ENCODE results near the gene NRDC.
"Not testable (repeated sequence)": the region's sequence is repeated elsewhere in the genome, so short reads cannot be mapped to it uniquely, and the experiment has no call there.

Gene NRDC

DNA sequence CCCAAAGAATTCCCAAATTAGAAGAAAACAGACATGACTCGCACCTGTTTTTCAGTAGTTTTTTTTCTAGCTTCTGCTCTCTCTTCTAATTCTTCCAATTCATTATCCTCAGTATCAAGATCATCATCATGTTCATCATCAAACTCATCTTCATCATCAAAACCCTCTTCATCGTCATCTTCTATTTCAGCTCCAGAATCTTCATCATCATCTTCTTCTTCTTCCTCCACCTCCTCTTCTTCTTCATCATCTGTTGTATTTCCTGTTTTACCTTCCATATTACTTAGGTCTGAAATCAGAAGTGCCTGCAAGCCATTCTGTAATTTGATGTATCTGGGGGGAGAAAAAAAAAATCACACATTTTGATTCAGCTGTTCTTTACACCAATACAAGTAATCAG is 38.3 kb downstream of the NRDC start:
- peaks cover 49% of the 10 kb centered on the region for H3K36me3 ChIP-seq
- TF ChIP-seq CTCF (IDR thresholded peaks at IDR 0.05), result no peak
- H3K4me3 ChIP-seq (ENCODE audit: low read depth in 1 of 2, low read length in 1 of 2), result no peak overlapping the region
- H3K27me3 ChIP-seq, result no peaks in the 10 kb centered on the region
- no peak overlapping the region for H3K27ac ChIP-seq
- H3K4me1 ChIP-seq (ENCODE audit: control insufficient read depth in 1 of 2, insufficient read depth in 1 of 2, low read depth in 1 of 2, low read length in 1 of 2), result peaks cover 0 to 4% of the 10 kb centered on the region in 2 experiments
- H3K9me3 ChIP-seq, result no peaks in the 10 kb centered on the region

DNA sequence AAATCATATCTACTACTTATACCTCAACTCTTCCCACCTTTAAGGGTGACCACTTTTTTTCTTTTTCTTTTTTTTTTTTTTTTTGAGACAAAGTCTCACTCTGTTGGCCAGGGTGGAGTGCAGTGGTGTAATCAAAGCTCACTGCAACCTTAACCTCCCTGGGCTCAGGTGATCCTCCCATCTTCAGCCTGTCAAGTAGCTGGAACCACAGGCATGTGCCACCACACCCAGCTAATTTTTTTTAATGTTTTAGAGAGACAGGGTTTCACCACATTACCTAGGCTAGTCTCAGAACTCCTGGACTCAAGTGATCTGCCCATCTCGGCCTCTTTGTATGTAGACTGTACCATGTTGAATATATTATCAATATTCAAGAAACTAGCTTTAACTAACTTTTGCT is 39.4 kb downstream of the NRDC start:
- no peaks in the 10 kb centered on the region for H3K27me3 ChIP-seq
- TF ChIP-seq CTCF (IDR thresholded peaks at IDR 0.05), result no peak
- no peak overlapping the region for H3K27ac ChIP-seq
- no peaks in the 10 kb centered on the region for H3K9me3 ChIP-seq
- peaks cover 53% of the 10 kb centered on the region for H3K36me3 ChIP-seq
- no peaks in the 10 kb centered on the region for H3K4me1 ChIP-seq (ENCODE audit: control insufficient read depth in 1 of 2, insufficient read depth in 1 of 2, low read depth in 1 of 2, low read length in 1 of 2)
- no peak overlapping the region for H3K4me3 ChIP-seq (ENCODE audit: low read depth in 1 of 2, low read length in 1 of 2)

GRCh38 chr1:51837243-51837642 is 41.3 kb downstream of the NRDC start:
- H3K4me1 ChIP-seq (ENCODE audit: control insufficient read depth in 1 of 2, insufficient read depth in 1 of 2, low read depth in 1 of 2, low read length in 1 of 2), result no peaks in the 10 kb centered on the region
- no peaks in the 10 kb centered on the region for H3K27me3 ChIP-seq
- no peak overlapping the region for H3K4me3 ChIP-seq (ENCODE audit: low read depth in 1 of 2, low read length in 1 of 2)
- TF ChIP-seq CTCF (IDR thresholded peaks at IDR 0.05), result no peak
- H3K27ac ChIP-seq, result no peak overlapping the region
- no peaks in the 10 kb centered on the region for H3K9me3 ChIP-seq
- peaks cover 70% of the 10 kb centered on the region for H3K36me3 ChIP-seq

- Histone ChIP-seq H3K4me1 (ENCODE audit: control insufficient read depth in 1 of 2, insufficient read depth in 1 of 2, low read depth in 1 of 2, low read length in 1 of 2) (no peaks in the 10 kb centered on the region), H3K27ac (no peak overlapping the region), H3K36me3 (peaks cover 83% of the 10 kb centered on the region), H3K27me3 (no peaks in the 10 kb centered on the region), H3K4me3 (ENCODE audit: low read depth in 1 of 2, low read length in 1 of 2) (no peak overlapping the region), H3K9me3 (no peaks in the 10 kb centered on the region)
- no peak for TF ChIP-seq CTCF (IDR thresholded peaks at IDR 0.05)
Observed at GRCh38 chr1:51833700-51834099, 44.8 kb downstream of the NRDC start.

GRCh38 chr1:51829058-51829457 is 49.5 kb downstream of the NRDC start:
- no peak overlapping the region for H3K27ac ChIP-seq
- H3K4me1 ChIP-seq (ENCODE audit: control insufficient read depth in 1 of 2, insufficient read depth in 1 of 2, low read depth in 1 of 2, low read length in 1 of 2), result no peaks in the 10 kb centered on the region
- TF ChIP-seq CTCF (IDR thresholded peaks at IDR 0.05), result no peak
- H3K9me3 ChIP-seq, result no peaks in the 10 kb centered on the region
- peaks cover 88% of the 10 kb centered on the region for H3K36me3 ChIP-seq
- H3K4me3 ChIP-seq (ENCODE audit: low read depth in 1 of 2, low read length in 1 of 2), result no peak overlapping the region
- no peaks in the 10 kb centered on the region for H3K27me3 ChIP-seq

DNA sequence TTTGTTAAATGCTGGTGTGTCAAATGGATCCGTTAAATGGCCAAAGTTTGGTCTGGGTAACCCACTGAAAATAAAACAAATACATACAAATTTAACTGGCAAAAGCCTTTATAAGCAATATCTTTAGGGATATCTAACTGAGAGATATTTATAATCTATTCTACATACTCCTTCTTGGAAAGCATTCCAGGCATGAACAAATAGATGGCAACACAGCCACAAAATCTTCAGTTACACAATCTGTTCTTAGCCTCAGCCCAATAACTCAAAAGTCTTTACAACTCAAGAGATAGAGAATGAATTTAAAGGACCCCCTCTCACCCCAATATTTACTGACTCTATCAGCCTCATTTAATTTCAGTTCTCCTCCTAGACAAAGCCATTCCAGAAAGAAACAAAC is 58.7 kb downstream of the NRDC start:
- no peaks in the 10 kb centered on the region for H3K4me1 ChIP-seq (ENCODE audit: control insufficient read depth in 1 of 2, insufficient read depth in 1 of 2, low read depth in 1 of 2, low read length in 1 of 2)
- no peak for TF ChIP-seq CTCF (IDR thresholded peaks at IDR 0.05)
- H3K9me3 ChIP-seq, result no peaks in the 10 kb centered on the region
- no peaks in the 10 kb centered on the region for H3K27me3 ChIP-seq
- H3K27ac ChIP-seq, result no peak overlapping the region
- peaks cover 93% of the 10 kb centered on the region for H3K36me3 ChIP-seq
- no peak overlapping the region for H3K4me3 ChIP-seq (ENCODE audit: low read depth in 1 of 2, low read length in 1 of 2)

GRCh38 chr1:51819021-51819420 is 59.5 kb downstream of the NRDC start:
- H3K36me3 ChIP-seq, result peaks cover 93% of the 10 kb centered on the region
- not testable (repeated sequence) for H3K27ac ChIP-seq; H3K9me3 ChIP-seq; H3K4me1 ChIP-seq (ENCODE audit: control insufficient read depth in 1 of 2, insufficient read depth in 1 of 2, low read depth in 1 of 2, low read length in 1 of 2); H3K27me3 ChIP-seq; H3K4me3 ChIP-seq (ENCODE audit: low read depth in 1 of 2, low read length in 1 of 2)
